Prostate gland (tissue), 2 donors: Measurements from ENCODE around the gene CD1B.

Experiments
- POLR2A ChIP-seq: fragments of 450-650 bp; IDR thresholded peaks from one replicate; pipeline ENCODE4 v1.6.1; 2016; ENCODE audit warnings: antibody characterized with exemption, mild to moderate bottlenecking
- POLR2AphosphoS5 ChIP-seq: sonication (generic); formaldehyde crosslinking; IDR thresholded peaks from one replicate; pipeline ENCODE4 v1.6.1; 2017; ENCODE audit warnings: antibody characterized with exemption
- TF ChIP-seq, protein P1 (sequence below), 4 experiments: fragments of 200-600 bp in 2 of 4; fragments of 450-650 bp in 2 of 4; sonication (generic) in 2 of 4; IDR thresholded peaks; 1 replicate in 3 of 4; 2 replicates in 1 of 4; pipeline ENCODE4 v1.5.1; 2016 to 2019; ENCODE audit warnings: antibody characterized with exemption in 4 of 4, mild to moderate bottlenecking in 2 of 4, moderate library complexity in 2 of 4

DNA sequence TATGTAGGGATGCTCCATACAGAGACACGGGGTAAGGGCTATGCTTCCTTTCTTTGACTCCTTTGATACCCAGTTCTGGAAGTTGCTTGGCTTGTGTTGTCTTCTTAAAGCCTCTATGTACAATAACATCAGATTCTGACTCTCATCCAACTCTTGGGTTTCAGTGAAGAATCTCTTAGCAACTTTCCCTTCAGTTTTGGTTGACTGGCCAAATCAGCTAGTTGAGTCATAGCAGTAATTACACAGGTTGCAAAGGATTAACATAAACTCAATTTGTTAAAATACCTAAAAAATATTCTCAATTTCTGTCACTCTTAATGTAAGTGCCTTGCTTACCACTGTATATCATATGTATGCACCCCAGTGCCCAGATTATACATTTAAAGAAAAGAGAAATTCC lies 31.6 kb upstream of the CD1B start:
- TF ChIP-seq POLR2AphosphoS5 (no peak), POLR2A (no peak)
- TF ChIP-seq, protein P1, sequence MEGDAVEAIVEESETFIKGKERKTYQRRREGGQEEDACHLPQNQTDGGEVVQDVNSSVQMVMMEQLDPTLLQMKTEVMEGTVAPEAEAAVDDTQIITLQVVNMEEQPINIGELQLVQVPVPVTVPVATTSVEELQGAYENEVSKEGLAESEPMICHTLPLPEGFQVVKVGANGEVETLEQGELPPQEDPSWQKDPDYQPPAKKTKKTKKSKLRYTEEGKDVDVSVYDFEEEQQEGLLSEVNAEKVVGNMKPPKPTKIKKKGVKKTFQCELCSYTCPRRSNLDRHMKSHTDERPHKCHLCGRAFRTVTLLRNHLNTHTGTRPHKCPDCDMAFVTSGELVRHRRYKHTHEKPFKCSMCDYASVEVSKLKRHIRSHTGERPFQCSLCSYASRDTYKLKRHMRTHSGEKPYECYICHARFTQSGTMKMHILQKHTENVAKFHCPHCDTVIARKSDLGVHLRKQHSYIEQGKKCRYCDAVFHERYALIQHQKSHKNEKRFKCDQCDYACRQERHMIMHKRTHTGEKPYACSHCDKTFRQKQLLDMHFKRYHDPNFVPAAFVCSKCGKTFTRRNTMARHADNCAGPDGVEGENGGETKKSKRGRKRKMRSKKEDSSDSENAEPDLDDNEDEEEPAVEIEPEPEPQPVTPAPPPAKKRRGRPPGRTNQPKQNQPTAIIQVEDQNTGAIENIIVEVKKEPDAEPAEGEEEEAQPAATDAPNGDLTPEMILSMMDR (IDR thresholded peaks at IDR 0.05): no peak
